Muscle of back (tissue), 11 donors: ENCODE measurements around the gene PSD4. TPM values are rescaled to one million over a fixed set of nuclear protein-coding genes. Genes with fewer than 3 reads are reported as not detected.

Experiments
- DNase-seq, 3 donors: peaks; one replicate each; pipeline versions ENCODE4 v3.0.0 to v3.0.0-alpha.2; 2013
- polyA plus RNA-seq, 10 donors: library from polyadenylated mRNA; unstranded; fragments of 120-200 nt; gene quantifications; one replicate each; pipeline ENCODE4 v1.2.1, GENCODE V29; 2013; ENCODE audit not compliant: insufficient read length in 10 of 10

The PSD4 gene
- polyA plus RNA-seq, 10 donors: 1.2 to 4.2 (median 2.0) TPM

- DNase-seq: no peak
These were observed 62.8 kb downstream of the PSD4 start for GRCh38 chr2:113236367-113237159.

- no peak for DNase-seq
These were observed 63.9 kb downstream of the PSD4 start for GRCh38 chr2:113237604-113238160.

GRCh38 chr2:113238871-113239839 is 65.4 kb downstream of the PSD4 start:
- no peak for DNase-seq

- DNase-seq: peak; percentile 84 to 94 (median 89)
These were observed 66.6 kb downstream of the PSD4 start for GRCh38 chr2:113240150-113240914.

DNA sequence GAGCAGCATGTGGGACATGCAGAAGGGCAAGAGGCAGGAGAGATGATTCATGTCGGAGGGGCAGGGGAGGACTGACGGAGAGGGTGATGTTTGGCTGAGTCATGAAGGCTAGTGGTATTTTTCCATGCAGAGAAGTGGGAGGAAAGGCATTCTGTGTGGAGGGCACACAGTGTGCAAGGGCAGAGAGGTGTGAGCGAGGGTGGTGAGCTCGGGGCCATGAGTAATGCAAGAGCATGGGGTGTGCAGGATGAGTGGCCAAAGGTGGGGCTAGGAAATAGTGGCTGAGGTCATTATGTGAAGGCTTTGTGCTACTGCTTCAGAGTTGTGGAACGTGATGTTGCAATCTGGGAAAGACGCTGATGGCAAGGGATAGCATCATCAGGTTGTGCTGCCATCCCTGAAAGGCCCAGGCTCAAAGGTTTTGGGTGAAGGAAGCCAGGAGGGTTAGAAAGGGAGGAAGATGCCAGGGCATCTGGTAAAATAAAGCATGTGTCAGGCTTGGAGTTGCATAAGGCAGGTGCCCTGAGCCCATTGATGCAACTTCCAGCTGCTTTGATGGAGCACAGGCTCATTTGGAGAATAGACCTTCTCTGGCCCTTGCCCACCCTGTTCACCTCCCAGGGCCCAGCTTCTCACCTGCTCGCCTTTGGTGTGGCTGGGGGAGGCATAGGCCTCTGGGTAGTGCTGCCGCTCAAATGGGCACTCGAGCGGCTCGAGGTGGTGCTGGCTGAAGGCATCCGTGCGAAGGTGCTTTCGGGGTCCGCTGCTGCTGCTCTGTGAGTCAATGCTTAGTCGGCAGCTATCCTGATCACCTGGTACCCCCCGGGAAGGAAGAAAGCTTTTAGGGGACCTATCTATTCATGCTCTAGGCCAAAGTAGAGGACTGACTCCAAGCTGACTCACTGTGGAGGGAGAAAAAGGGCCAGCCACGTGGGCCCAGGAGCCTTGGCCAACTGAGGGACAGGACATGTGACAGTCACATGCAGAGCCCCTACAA is 67.4 kb downstream of the PSD4 start:
- DNase-seq: peak; percentile 14 to 89 (median 24)

- DNase-seq: no peak
These were observed 68.6 kb downstream of the PSD4 start for GRCh38 chr2:113242327-113242726.

GRCh38 chr2:113245276-113245711 is 71.5 kb downstream of the PSD4 start:
- DNase-seq: peak in 1 of 3 donors; percentile 54

- DNase-seq: no peak
These were observed 72.8 kb downstream of the PSD4 start for GRCh38 chr2:113246606-113247005.

DNA sequence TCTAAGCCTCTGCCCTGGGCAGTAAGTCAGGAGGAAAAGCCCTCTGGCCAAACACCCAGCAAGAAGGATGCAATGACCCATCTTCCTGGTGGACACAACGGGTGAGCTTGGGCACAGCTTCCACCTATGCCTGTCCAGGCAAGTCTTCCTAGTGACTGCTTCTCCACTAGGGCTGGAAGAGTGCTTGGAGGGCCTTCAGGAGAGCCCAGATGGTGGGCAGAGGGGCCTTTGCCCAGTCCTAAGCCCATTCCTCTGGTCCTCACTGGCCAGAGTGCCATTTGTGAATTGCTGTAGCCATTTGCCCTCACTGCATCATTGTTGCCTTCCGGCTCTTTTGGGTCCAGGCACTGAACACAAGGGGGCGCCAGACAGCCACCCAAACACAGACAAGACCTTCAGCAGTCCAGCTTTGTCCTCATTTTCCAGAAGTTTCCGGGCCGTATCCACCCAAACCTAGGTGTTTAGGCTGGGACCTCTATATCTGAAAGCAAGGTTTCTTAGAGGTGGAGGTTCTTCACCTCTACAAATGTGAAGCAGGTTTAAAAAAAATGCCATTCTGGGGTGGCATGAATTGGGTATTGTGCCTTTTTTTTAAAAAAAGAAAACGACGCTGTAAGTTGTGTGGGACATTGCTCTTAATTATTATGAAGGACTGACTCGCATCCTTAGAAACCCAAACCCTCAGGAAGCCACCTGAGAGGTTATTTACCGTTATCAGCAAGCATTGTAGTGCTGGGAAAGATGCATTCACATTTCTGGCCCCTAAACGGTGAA is 75.4 kb downstream of the PSD4 start:
- peak; percentile 69 to 83 (median 74) for DNase-seq

DNA sequence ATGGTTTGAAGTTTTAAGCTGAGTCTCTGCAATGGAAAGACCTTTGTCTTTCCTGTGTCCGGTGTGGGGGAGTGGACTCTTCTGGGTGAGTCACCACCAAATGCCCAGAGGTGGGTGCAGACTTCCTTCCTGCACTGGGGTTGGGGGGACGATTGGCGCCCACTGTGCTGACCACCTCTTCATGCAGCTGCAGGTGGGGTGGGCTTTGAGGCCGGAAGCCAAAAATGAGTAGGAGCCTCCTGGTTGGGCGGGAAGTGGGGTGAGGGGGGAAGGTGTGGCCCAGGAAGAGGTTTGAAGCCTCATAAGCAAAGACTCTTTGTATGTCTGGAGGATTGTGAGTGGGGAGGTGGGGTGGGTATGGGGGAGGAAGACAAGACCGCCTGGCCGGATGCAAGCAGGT is 77.3 kb downstream of the PSD4 start:
- no peak for DNase-seq

DNA sequence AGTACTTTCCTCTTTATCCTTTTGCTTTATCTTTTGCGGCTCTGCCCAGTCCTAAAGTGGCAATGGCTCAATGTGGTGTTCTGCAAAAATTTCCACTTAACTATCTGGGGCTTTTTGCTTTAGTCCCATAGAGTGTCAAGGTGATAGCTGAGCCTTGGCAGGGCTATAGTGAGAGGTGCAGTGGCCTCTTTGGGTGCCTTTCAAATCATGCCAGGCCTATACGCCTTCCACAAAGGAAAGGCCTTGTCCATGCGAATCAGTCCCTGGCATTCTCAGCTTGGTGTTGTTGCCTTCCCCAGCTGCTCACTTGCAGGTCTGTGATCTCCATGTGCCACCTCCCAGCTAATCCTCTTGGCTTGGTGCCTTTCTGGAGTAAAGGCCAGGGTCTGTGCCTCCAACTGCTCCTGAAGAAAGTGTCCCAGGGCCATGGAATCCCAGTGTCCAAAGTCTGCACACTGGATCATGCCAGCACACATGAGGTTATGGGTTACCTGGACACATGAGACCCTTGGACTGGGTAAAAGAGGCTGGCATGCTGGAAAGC is 78.3 kb downstream of the PSD4 start:
- DNase-seq: peak in 1 of 3 donors; percentile 44

DNA sequence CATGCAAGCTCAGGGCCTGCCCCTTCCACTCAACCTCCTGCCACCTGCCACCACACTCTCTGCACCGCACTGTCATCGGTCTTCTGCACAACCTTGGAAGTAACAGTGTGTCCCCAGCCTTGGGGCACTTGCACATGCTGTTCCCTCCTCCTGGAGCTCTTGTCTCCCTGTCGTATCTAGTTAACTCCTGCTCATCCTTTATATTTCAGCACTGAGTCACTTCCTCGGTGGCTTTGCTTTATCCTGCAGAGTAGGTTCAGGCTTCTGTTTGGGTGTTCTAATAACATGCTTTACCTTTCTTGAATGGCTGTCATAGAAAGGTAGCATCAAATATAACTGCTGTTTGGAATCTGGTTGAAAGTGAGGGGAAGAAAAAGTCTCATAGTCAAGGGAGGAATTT is 79.7 kb downstream of the PSD4 start:
- no peak for DNase-seq

GRCh38 chr2:113255140-113256070 is 81.6 kb downstream of the PSD4 start:
- DNase-seq: no peak

DNA sequence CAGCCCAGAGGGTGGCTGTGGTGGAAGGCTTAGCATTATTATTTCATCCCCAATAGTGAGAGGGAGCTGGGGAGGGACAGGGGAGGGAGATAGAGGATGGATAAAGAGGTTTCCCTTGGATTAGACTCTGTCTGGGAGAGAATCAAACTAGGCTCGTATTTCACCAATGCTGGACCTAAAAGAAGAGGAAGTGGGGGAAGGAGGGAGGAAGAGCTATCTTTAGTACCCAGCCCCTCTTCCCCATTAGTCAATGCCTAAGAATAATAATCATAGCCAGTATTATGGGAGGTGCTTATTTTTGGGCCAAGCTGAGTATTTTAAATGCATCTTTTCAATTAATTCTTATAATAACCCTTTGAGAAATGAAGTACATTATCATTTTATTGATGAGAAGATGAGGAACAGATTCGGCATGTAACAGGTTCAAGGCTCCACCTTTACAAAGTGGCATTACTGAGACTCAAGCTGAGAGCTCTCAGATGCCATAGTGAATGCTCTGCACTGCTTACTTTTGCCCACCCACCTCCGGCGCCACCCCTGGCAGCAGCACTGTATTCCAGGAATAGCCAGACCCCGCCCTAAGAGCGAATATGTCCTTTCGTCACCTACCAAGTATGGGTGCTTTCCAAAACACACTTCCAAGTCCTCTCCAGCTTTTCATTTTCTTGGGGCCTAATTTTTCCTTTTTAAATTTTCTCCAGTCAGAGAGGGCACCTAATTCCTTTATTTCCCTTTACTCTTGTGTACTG is 83.9 kb downstream of the PSD4 start:
- DNase-seq: no peak

DNA sequence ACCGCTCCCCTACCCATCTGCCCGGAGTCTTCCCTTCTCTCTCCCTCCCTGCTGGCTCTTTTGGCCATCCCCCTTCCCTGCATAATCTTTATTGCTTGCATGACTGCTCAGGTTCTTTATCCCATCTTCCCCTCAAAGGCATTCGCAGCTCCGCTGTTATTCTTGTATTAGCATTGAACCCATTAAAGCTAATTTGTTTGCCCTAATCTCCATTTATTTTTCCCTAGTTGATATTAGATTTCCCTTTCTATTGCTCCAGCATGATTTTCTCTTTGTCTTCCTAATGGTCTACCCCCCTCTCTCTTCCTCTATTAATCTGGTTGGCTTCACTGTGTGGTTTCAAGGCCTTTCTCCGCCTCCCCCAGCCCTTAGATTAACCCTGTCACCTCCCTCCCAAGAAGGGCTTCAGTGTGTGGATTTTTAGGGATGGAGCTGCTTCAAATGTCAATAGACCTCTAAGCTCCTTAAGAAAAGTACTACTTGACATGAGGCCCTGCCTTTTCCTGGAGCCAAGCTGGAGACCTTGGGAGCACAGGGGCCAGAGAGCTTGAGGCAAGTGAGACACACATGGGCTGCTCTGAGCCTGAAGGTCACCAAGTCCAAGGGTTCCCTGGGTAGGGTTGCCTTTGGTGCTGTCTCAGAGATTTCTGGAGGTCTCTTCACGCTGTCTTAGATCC is 84.8 kb downstream of the PSD4 start:
- DNase-seq: no peak
